GM23338 (cell line): Measurements from ENCODE around the gene SLC25A15. TPM values are rescaled to one million over a fixed set of nuclear protein-coding genes. Genes with fewer than 3 reads are reported as not detected.

ENCODE experiments used
- ATAC-seq: fragments of 200-7000 bp; cut with Tn5 transposase; 3 replicates; pipeline ENCODE4 v1.9.1; 2020
- DNase-seq: peaks from one replicate; pipeline ENCODE4 v3.0.0-alpha.2; 2015; ENCODE audit warnings: low spot score
- H2AFZ ChIP-seq: fragments of 200-600 bp; sonication (generic); 2 replicates; pipeline ENCODE4 v1.8.0; 2016; ENCODE audit warnings: antibody characterized with exemption, mild to moderate bottlenecking, moderate library complexity
- H3F3A ChIP-seq: fragments of 200-600 bp; sonication (generic); replicated peaks from 2 replicates; pipeline ENCODE4 v1.8.0; 2017; ENCODE audit warnings: antibody characterized with exemption, mixed run types, low read depth
- H3K27ac ChIP-seq: fragments of 200-600 bp; sonication (generic); 2 replicates; pipeline ENCODE4 v1.6.1; 2016; ENCODE audit warnings: low read depth
- H3K27me3 ChIP-seq: fragments of 200-600 bp; sonication (generic); 2 replicates; pipeline ENCODE4 v1.8.0; 2016; ENCODE audit warnings: mild to moderate bottlenecking, mixed run types, moderate library complexity; ENCODE audit not compliant: insufficient read depth
- H3K36me3 ChIP-seq: fragments of 200-600 bp; sonication (generic); 2 replicates; pipeline ENCODE4 v1.8.0; 2016; ENCODE audit warnings: mild to moderate bottlenecking; ENCODE audit not compliant: insufficient read depth
- H3K4me1 ChIP-seq: fragments of 200-600 bp; sonication (generic); 2 replicates; pipeline ENCODE4 v1.8.0; 2016; ENCODE audit warnings: mild to moderate bottlenecking, moderate library complexity; ENCODE audit not compliant: insufficient read depth
- H3K4me2 ChIP-seq: fragments of 200-600 bp; sonication (generic); 2 replicates; pipeline ENCODE4 v1.7.1; 2017; ENCODE audit warnings: mixed run types
- H3K4me3 ChIP-seq: fragments of 200-600 bp; sonication (generic); 2 replicates; pipeline ENCODE4 v1.6.1; 2016; ENCODE audit warnings: mixed run types
- H3K79me2 ChIP-seq: fragments of 200-600 bp; sonication (generic); replicated peaks from 2 replicates; pipeline ENCODE4 v1.8.0; 2017; ENCODE audit warnings: mild to moderate bottlenecking; ENCODE audit not compliant: insufficient read depth
- H3K9me2 ChIP-seq: fragments of 200-600 bp; sonication (generic); 2 replicates; pipeline ENCODE4 v1.8.0; 2017; ENCODE audit not compliant: insufficient read depth
- H4K20me1 ChIP-seq: fragments of 200-600 bp; sonication (generic); replicated peaks from 2 replicates; pipeline ENCODE4 v1.8.0; 2017; ENCODE audit warnings: mild to moderate bottlenecking; ENCODE audit not compliant: insufficient read depth
- H3K27ac Mint-ChIP-seq: 2 replicates; pipeline ENCODE4 v1.8.0; 2020; ENCODE audit warnings: inconsistent platforms, mild to moderate bottlenecking, moderate library complexity, mixed read lengths
- H3K27me3 Mint-ChIP-seq: 3 replicates; pipeline ENCODE4 v1.8.0; 2022; ENCODE audit warnings: low read depth, mild to moderate bottlenecking, moderate library complexity, mixed read lengths, inconsistent platforms; ENCODE audit not compliant: insufficient read depth, poor library complexity
- H3K36me3 Mint-ChIP-seq: 3 replicates; pipeline ENCODE4 v1.8.0; 2021; ENCODE audit warnings: low read depth, mild to moderate bottlenecking, inconsistent platforms, moderate library complexity, mixed read lengths
- H3K4me1 Mint-ChIP-seq: 3 replicates; pipeline ENCODE4 v1.8.0; 2020; ENCODE audit warnings: mild to moderate bottlenecking, inconsistent platforms, mixed read lengths
- H3K4me3 Mint-ChIP-seq: 3 replicates; pipeline ENCODE4 v1.8.0; 2021; ENCODE audit warnings: moderate library complexity, mild to moderate bottlenecking, inconsistent platforms, mixed read lengths
- H3K9me3 Mint-ChIP-seq: 3 replicates; pipeline ENCODE4 v1.8.0; 2020; ENCODE audit warnings: moderate library complexity, mild to moderate bottlenecking, inconsistent platforms, mixed read lengths
- CREB1 ChIP-seq: fragments of 250-450 bp; sonication (Bioruptor Pico); IDR thresholded peaks from 2 replicates; pipeline ENCODE4 v1.5.0; 2020; ENCODE audit warnings: low read depth, mild to moderate bottlenecking, moderate library complexity
- CTCF ChIP-seq, 2 experiments: fragments of 200-600 bp in 1 of 2; sonication (generic) in 1 of 2; conservative IDR thresholded peaks; 2 replicates each; pipeline versions ENCODE4 v1.5.1 to v1.6.1; 2016 to 2017; ENCODE audit warnings: antibody characterized with exemption in 2 of 2, low read depth in 2 of 2, mild to moderate bottlenecking in 2 of 2, moderate library complexity in 1 of 2
- ETS1 ChIP-seq: IDR thresholded peaks from 2 replicates; pipeline ENCODE4 v1.6.1; 2016; ENCODE audit warnings: antibody characterized with exemption
- EZH2 ChIP-seq: fragments of 200-600 bp; sonication (generic); IDR thresholded peaks from one replicate; pipeline ENCODE4 v1.8.0; 2017; ENCODE audit warnings: antibody characterized with exemption, mild to moderate bottlenecking, low read depth; ENCODE audit not compliant: unreplicated experiment
- EZH2phosphoT487 ChIP-seq: fragments of 200-600 bp; sonication (generic); IDR thresholded peaks from one replicate; pipeline ENCODE4 v1.8.1; 2018; ENCODE audit warnings: antibody characterized with exemption; ENCODE audit not compliant: unreplicated experiment
- STAT1 ChIP-seq: IDR thresholded peaks from one replicate; pipeline ENCODE4 v1.6.1; 2016; ENCODE audit warnings: antibody characterized with exemption; ENCODE audit not compliant: unreplicated experiment
- ZNF114 ChIP-seq: fragments of 250-450 bp; sonication (Bioruptor Pico); IDR thresholded peaks from 2 replicates; pipeline ENCODE4 v1.5.0; 2020; ENCODE audit warnings: mild to moderate bottlenecking, moderate library complexity
- ZNF462 ChIP-seq: fragments of 250-450 bp; sonication (Bioruptor Pico); IDR thresholded peaks from 2 replicates; pipeline ENCODE4 v1.5.0; 2020; ENCODE audit warnings: mild to moderate bottlenecking, moderate library complexity
- polyA plus RNA-seq: library from polyadenylated mRNA; unstranded; fragments of >200 nt; fragmentation: Nextera tagmentation; extraction: Ambion mirVana; gene quantifications from 2 replicates; pipeline ENCODE4 v1.2.1, GENCODE V29; 2016
- total RNA-seq: library from RNA; depleted of rRNA; stranded (reverse); fragments of >200 nt; shearing (Covaris generic); gene quantifications from 2 replicates; pipeline ENCODE4 v1.2.3, GENCODE V29; 2014

The SLC25A15 gene
- total and polyA plus RNA-seq, 2 experiments from 2014 or later: 6.5 to 32.6 TPM

- no peak for TF ChIP-seq STAT1
These were observed at the start of gene SLC25A15 (continued) for GRCh38 chr13:40789275-40790153.

GRCh38 chr13:40749327-40749726, 40.1 kb upstream of the SLC25A15 start:
- no peak overlapping the region for H3K27ac ChIP-seq
- ATAC-seq (no peak), DNase-seq (no peak)
- H3K79me2 ChIP-seq: no peaks in the 10 kb centered on the region
- H3K4me2 ChIP-seq: no peak overlapping the region
- Mint-ChIP-seq H3K4me3 (no peak overlapping the region), H3K9me3 (no peaks in the 10 kb centered on the region), H3K4me1 (peaks cover 7% of the 10 kb centered on the region; the same call in 2 of the 3 replicates), H3K36me3 (peaks cover 5% of the 10 kb centered on the region; the same call in 2 of the 3 replicates), H3K27ac (peak overlapping the region; percentile 35; the same call in 1 of the 2 replicates), H3K27me3 (no peaks in the 10 kb centered on the region)
- H3K36me3 ChIP-seq: peaks cover 2% of the 10 kb centered on the region; the same call in 1 of the 2 replicates
- no peaks in the 10 kb centered on the region for H3K4me1 ChIP-seq
- H3K4me3 ChIP-seq: no peak overlapping the region
- no peaks in the 10 kb centered on the region for H3F3A ChIP-seq
- TF ChIP-seq CTCF (conservative IDR thresholded peaks at IDR 0.05; ENCODE audit: low read depth in 2 of 2) (peak in 1 of 2 experiments; percentile 35; a peak in 2 of 4 replicates), CREB1 (CRISPR knock-in tag) (no peak)
- no peaks in the 10 kb centered on the region for H3K9me2 ChIP-seq
- no peaks in the 10 kb centered on the region for H3K27me3 ChIP-seq
- no peaks in the 10 kb centered on the region for H4K20me1 ChIP-seq
- no peak overlapping the region for H2AFZ ChIP-seq

- Mint-ChIP-seq H3K27ac (no peak overlapping the region), H3K9me3 (no peaks in the 10 kb centered on the region), H3K4me1 (no peaks in the 10 kb centered on the region), H3K27me3 (no peaks in the 10 kb centered on the region), H3K36me3 (peaks cover 31% of the 10 kb centered on the region; the same call in 2 of the 3 replicates), H3K4me3 (no peak overlapping the region)
- Histone ChIP-seq H3K36me3 (peaks cover 2% of the 10 kb centered on the region; the same call in 1 of the 2 replicates), H3K4me3 (no peak overlapping the region), H4K20me1 (no peaks in the 10 kb centered on the region), H3K27ac (peak overlapping the region; percentile 57; the same call in 1 of the 2 replicates), H2AFZ (no peak overlapping the region), H3K9me2 (no peaks in the 10 kb centered on the region), H3K79me2 (no peaks in the 10 kb centered on the region), H3K4me1 (no peaks in the 10 kb centered on the region), H3F3A (no peaks in the 10 kb centered on the region), H3K27me3 (no peaks in the 10 kb centered on the region), H3K4me2 (no peak overlapping the region)
- ATAC-seq (no peak), DNase-seq (no peak)
- TF ChIP-seq ETS1 (no peak), CREB1 (CRISPR knock-in tag) (no peak), STAT1 (no peak), ZNF462 (CRISPR knock-in tag) (no peak), EZH2phosphoT487 (no peak), EZH2 (no peak), ZNF114 (CRISPR knock-in tag) (no peak)
These were observed 34.2 kb upstream of the SLC25A15 start for GRCh38 chr13:40755082-40755700.
